HG03575 (cell line): ENCODE measurements around the gene CYP46A1.

Experiments
- ATAC-seq: cut with Tn5 transposase; IDR thresholded peaks from one replicate; pipeline ENCODE4 v1.9.1; 2021; ENCODE audit not compliant: unreplicated experiment, insufficient number of reproducible peaks, low FRiP score; ENCODE audit errors: extremely low read depth

The CYP46A1 gene

GRCh38 chr14:99684410-99684934 is 374 bp downstream of the CYP46A1 start:
- no peak for ATAC-seq

- ATAC-seq, result no peak
Observed at GRCh38 chr14:99685151-99685591, 1.1 kb downstream of the CYP46A1 start.

DNA sequence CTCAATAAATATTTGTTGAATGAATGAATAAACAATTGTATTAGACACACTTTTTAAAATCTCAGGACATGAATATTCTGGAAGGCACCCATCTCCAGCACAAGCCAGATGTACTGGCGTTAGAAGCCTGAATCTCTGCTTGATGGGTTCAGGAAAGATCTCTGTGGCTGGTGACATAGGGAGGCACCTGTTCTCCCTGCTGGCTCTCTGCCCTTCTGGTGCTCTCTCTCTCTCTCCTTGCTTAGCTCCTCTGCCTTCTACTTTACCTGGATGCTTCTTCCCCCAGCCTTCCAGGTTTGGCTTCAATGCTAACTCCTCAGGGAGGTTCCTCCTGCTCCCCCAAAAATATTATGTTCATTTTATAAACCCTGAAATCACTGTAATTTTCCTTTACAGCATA is 1.5 kb downstream of the CYP46A1 start:
- no peak for ATAC-seq

- ATAC-seq, result no peak
Observed at GRCh38 chr14:99686557-99687283, 2.6 kb downstream of the CYP46A1 start.

DNA sequence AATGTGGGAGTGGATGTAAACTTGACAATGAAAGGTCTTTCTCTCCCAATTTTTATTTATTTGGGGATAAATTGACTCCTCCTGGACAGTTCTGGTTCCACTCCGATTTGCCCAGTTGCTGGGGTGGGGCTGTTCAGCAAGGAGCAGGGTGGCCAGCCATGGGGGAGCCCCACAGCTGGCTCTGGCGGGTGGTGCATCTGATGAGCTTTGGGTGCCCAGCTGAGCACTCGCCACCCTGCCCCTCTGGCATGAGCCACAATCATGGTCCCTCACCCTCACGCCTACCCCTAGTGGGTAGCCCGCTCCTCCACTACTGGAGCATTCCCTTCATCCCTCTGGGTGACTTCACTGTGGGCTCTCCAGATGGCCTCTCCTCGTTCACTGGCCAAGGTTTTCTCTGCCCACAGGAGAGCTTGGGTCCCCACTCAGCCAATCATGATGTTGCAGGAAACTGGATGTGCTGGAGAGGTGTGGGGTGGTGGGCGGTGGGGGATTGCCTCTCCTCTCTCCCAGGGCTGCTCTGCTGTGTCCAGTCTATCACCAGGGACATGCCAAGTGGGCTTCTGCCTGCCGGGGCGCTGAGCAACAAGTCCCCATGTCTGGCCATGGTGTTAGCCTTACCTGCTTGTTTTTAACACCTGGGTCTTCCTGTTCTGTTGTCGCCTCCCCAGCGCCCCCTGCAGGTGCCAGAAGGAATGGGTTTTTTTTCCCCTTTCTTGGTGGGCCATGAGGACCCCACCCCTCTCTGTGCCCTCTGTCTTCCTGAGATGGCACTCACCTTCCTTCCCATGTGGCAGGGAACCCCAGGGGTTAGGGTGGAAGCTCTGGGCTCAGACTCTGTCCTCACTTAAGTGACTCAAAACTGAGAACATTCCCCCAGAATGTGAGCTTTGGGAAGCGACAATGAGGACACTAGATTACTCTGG is 3.4 kb downstream of the CYP46A1 start:
- no peak for ATAC-seq

DNA sequence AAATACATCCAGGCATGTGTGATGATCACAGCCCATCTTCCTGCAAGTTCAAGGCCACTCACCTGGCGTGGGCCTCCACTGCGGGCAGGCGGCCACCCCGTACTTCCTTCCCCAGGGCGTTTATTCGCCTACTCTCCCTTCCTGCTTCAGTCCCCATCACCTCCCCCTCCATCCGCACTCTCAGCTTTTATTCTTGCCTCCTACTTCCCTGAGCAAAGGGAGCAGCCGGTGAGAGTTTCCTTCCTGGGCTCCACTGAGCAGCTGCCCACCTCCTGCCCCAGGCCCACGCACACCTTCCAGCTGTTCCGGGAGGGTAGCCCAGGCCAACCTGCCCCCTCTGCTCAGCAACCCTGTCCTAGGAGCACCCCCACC is 4.1 kb downstream of the CYP46A1 start:
- ATAC-seq, result no peak

DNA sequence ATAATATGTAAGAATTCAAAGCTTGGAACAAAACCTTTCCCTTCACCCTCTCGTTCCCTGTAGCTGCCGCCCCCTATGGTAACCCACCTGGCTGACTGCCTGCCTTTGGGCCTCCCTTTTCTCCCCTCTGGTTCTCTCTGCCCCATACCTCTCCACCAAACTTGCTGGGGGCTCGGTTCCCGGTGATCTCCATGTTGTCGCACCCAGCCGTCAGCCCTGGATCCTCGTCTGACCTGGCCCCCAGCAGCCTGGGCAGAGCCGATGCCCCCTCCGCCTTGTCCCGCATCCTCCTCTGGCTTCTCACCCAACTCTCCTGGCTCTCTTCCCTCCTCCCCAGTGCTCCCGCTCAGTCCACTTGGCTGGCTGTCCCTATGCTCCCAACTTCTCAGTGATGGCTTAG is 4.5 kb downstream of the CYP46A1 start:
- ATAC-seq, result no peak

- no peak for ATAC-seq
Observed at GRCh38 chr14:99689266-99690236, 5.5 kb downstream of the CYP46A1 start.

DNA sequence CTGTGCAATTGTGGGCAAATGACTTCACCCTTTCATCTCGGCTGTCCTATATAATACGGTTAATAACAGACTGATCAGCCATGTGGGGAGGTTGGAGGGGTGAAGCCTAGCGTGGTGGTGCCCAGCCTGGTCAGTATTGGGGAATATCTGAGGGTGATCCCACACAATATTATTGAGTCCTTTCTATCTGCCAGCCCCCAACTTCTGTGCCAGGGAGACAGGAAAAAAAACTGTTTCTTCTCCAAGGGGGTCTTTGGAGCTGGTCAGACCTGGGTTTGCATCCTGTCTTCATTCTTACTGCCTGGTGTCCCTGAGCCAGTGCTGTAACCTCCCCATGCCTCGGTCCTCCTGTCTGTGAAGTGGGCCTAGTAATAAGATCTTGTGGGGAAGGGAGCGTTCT is 6.5 kb downstream of the CYP46A1 start:
- no peak for ATAC-seq

GRCh38 chr14:99691111-99691885 is 7.2 kb downstream of the CYP46A1 start:
- ATAC-seq, result no peak

GRCh38 chr14:99693918-99694317 is 9.8 kb downstream of the CYP46A1 start:
- ATAC-seq, result no peak

DNA sequence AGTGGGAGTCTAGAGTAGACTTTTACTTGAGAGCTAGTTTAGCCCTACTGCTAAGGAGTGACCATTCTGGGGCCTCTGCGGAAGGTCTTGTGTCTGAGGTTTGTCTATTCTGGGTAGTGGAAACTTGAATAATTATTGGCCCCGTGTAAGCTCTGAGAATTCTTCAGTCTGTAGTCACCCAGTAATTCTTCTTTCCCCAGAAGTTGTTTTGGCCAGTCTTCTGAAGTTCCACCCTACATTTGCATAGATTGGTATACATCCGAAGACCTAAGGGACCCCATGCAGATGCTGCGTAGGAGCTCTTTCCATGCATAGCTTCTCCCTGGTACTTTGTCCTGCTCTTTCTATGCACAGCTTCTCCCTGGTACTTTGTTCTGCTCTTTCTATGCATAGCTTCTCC is 12.8 kb downstream of the CYP46A1 start:
- ATAC-seq, result no peak

DNA sequence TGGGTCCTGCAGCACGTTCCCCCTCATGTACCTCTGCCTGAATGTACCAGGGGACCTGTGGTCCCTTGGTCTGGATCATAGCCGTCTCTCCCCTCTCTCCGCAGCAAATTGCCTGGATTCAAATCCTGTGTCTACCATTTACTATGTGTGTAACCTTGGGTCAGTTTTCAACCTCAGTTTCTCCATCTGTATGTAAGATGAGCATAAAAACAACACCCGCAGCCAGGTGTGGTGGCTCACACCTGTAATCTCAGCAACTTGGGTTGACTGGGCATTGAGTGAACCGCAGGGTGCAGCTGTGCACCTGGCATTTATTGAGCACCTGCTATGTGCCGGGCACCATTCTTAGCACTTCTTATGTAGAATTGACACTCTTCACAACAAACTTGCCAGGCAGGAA is 14.1 kb downstream of the CYP46A1 start:
- no peak for ATAC-seq

GRCh38 chr14:99698642-99699041 is 14.5 kb downstream of the CYP46A1 start:
- no peak for ATAC-seq

GRCh38 chr14:99699085-99699760 is 15.1 kb downstream of the CYP46A1 start:
- no peak for ATAC-seq

DNA sequence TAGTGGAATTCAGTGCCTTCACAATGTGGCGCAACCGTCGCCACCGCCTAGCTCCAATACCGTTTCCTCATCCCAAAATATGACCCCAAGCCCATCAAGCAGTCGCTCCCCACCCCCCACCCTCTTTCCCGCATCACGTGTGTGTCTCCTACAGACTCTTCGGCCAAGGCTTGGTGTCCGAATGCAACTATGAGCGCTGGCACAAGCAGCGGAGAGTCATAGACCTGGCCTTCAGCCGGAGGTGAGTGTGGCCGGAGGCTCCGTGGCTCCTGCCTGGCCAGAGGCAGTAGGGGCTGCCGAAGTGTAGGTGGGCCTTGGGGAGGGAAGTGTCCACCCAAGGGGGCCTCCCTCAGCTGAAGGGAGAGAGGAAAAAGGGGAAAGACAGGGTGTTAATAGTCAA is 15.8 kb downstream of the CYP46A1 start:
- no peak for ATAC-seq

- no peak for ATAC-seq
Observed at GRCh38 chr14:99700379-99700778, 16.3 kb downstream of the CYP46A1 start.

DNA sequence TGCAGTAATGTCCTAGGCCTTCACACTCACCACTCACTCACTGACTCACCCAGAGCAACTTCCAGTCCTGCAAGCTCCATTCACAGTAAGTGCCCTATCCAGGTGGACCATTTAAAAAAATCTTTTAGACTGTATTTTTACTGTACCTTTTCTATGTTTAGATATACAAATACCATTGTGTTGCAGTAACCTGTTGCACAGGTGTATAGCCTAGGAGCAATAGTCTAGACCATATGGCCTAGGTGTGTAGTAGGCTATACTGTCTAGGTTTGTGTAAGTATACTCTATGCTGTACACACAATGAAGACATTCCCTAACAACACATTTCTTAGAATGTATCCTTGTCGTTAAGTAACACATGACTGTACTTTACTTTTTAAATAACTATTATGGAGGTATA is 17.2 kb downstream of the CYP46A1 start:
- no peak for ATAC-seq
